Activated CD4-positive, alpha-beta T cell treated with anti-CD3 and anti-CD28 coated beads for 1 hour (primary cell): ENCODE measurements around the gene TMSB15C.
"Not testable (repeated sequence)": the region's sequence is repeated elsewhere in the genome, so short reads cannot be mapped to it uniquely, and the experiment has no call there.

ENCODE experiments used
- DNase-seq: peaks from one replicate; pipeline ENCODE4 v3.0.0-alpha.2; 2020

TMSB15C gene

GRCh38 chrX:104075778-104076445 is at the start of gene TMSB15C:
TSS of gene TMSB15C (minus strand) at chrX:104076236.
- DNase-seq: not testable (repeated sequence)

DNA sequence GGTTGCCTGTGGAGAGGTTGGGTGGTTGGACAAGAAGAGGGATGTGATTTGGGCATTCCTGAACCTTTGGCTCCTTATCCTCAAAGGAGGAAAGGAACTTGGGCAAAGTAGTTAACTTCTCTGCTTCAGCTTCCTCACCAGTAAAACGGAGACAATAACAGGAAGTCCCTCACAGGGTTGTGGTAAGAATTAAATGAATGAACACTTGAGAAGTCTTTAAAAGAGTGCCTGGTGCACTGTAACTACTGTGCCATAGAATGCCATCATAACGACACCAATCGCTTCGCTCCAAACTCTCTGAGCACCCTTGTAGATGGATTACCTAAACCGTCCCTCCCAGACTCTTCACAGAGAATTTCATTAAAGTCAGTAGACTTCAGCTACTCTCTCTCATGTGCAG is 46.8 kb upstream of the TMSB15C start:
- DNase-seq: no peak

DNA sequence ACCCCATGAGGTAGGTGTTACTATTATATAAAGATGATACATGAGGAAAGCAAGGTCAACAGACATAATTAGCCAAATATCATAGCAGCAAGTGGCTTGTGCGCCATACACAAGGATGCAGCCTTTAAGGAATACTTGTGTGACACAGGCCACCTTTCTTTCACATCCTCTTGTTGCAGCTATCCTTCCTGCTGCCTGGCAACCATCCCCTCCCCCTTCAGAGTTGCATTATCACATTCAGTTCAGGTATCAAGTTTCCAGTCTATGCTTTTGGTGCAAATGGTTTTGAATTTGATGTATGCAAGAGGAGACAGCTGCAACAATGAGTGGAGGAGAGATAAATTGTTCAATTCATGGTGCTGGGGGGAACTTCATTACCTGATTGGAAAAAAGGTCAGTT is 42.7 kb upstream of the TMSB15C start:
- no peak for DNase-seq

GRCh38 chrX:104117759-104118158 is 41.7 kb upstream of the TMSB15C start:
- no peak for DNase-seq

DNA sequence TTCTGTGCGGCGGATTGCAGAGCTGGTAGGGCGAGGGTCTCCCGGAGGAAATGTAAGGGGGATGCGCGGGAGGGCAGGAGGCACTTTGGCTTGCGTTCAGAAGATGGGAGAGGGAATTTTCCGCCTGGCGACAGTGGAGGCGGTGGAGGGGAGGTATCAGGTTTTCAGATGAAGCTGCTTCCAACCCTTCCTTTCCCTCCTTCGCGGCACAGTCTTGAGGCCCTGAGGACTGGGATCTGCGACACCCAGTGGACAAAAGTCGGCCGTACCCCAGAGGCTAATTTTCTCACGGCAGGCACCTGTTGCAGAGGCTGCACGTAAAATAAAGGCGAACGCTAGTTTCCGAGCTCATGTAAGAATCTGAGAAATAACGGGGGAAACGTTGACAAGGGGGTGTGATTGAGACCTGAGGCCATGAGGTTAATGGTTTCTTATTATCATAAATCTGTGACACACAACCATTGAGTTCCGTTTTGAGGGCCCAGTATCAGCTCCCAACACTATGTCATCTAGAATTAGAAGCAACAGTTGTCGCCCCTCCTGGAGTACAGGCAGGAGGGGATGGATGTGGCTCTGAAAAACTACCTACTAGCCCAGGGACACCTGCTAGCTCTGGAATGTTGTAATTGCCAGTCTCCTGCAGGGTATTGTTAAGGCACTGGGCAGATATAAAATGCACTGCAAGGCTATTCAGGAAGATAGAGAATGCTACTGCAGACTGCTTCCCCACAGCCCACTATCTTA is 37.4 kb upstream of the TMSB15C start:
- peak; percentile 21 for DNase-seq

DNA sequence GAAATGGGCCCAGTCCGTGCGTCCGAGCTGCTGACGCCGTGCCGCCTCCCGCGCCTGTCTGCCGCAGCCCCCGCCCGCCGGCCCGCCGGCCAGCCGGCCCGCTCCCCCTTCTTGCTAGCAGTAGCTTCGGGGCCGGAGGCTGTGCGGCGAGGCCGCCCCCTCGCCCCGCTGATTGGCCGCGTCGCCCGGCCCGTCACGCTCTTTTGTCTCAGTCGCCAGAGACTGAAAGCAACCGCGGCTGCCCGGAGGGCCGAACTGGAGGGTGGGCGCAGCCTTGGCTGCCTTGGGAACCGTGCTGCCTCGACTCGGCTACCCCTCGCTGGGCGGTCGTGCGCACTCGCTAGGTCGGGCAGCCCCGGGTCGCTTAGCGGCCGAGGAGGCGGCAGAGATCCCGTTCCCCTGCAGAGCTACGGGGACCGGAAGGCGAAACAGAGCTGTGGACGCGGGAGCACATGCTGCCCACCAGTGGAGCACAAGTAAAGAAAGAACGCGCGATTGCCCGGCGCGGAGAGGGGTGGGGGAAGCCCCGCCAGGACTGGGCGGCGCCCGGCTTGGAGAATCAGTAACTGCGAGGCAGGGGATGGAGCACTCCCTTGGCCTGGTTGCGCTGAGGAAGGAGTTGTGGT is 36.4 kb upstream of the TMSB15C start, which contains the start of gene ZCCHC18:
Gene ZCCHC18, plus strand, starts transcription at position 198 of the 626 bp plus-strand sequence. CDS start 1,589 bp downstream, outside the sequence.
- DNase-seq: no peak

DNA sequence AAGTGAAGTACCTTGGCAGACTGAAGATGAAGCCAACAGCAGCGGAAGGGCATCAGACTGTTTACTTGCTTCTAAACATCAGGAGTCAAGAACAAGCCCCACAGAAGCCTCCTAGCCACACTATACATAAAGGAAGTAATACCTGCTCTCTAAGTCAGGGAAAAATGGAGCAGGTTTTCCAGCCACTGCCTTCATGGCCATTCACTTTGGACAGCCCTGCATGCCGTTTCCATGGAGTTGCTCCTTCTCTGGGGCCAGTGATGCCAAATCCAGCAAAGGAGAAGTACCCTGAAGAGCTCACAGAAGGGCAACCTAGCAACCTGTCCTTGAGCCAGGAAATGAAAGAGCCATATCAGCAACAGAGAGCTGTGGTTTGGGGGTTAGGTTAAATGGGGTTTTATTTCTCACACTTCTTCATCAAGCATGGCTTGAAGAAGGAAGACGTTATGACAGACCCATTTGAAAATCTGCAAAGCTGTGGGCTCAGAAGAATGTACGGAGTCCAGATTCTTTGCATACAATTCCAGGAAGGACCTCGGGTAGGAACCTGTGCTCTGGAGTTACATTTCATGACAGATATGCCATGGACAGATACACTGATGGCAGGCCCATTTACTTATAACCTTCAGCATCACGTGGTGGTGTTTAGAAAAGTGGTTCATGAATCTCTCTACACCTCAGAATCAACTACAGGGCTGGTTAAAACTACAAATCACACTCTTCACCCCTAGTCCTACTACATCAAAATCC is 34.6 kb upstream of the TMSB15C start:
- not testable (repeated sequence) for DNase-seq

GRCh38 chrX:104108955-104109354 is 32.9 kb upstream of the TMSB15C start:
- no peak for DNase-seq

DNA sequence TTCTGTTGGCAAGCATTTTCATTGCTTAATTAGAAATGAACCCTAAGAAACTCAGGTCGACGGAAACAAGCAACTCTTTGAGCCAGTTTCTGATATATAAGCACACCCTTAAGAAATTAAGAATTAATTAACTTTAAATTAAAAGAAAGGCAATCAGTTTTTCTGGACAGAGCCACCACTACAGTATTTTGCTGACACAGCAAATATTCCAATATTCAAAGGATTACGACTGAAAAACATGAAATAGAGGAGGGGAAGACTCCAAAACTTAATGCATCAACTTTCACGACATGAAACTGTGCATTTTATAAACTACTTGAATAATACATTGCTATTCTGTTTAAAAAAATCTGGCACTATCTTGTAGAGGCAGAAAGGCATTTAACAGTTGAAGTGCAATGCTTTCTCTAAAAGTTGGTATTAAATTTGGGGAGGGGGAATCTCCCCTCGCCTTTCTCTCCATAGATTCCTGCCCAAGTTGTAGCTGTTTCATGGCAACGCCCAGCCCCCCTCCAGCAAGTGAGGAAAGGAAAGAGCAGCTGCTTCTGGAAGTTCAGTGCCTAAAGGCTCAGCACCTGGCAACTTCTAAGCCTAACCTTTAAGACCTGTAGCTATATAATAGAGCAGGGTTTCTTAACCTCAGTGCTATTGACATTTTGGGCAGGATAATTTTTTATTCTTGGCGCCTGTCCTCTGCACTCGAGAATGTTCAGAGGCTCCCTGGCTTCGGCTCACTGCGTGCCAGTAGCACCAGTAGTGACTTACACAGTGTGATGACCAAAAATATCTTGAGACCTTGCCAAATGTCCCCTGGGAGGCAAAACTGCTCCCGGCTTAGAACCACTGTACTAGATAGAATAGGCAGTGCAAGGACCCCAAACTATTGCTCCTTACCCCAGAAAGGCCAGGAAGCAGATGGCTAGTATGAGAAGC is 29.6 kb upstream of the TMSB15C start:
- DNase-seq: no peak

- no peak for DNase-seq
These were observed 28.6 kb upstream of the TMSB15C start for GRCh38 chrX:104104676-104105075.

GRCh38 chrX:104098919-104099318 is 22.9 kb upstream of the TMSB15C start:
- no peak for DNase-seq

- peak; percentile 15 for DNase-seq
These were observed 22.2 kb upstream of the TMSB15C start for GRCh38 chrX:104098151-104098808.

GRCh38 chrX:104085919-104086318 is 9.9 kb upstream of the TMSB15C start:
- DNase-seq: no peak

DNA sequence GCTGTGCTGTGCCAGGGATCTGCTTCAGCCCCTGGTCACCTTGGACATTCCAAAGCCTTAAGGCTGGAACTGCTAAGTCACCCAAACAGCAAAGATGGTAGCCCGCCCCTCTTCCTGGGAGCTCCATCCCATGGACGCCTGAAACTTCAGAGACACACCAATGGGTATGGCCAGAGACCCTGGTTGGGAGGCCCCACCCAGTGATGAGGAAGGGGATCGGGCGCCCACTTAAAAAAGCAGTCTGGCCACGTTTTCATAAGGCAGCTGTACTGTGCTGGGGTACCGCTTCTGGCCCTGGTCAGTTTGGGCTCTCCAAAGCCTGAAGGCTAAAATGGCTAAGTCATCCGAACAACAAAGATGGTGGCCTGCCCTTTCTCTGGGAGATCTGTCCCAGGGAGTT is 9.4 kb upstream of the TMSB15C start:
- no peak for DNase-seq

DNA sequence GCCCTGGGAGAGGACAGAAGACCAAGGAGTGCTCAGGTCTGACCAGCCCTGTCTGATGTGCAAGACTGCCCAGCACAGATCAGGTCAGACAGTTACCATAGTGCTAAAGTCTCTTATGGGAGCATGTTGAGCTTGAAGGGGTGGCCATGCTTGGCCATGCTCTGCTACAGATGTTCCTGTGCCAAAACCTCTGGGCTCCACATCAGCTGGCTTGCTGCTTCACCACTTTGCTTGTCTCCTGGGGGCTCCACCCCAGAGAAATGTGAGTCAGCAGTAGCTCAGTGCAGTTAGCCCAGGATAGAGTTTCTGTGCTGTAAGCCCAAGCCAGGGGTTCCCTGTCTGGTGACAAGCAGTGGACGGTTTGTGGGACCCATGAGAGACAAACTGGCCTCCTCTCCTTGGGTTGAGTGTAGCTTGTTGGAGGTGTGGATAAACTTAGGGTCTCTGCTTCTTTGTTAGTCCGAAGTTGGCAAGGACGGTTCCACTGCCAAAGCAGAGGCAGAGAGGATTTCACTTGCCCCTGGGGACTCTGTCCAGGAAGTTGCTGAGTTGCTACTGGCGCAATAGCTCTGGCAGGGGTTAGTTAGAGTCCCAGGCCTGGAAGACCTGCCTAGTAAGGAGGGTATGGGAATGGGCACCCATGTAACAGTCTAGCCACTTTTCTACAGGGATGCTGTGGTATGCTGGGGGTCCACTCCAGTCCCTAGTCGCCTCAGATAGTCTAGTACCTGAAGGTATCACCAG is 8.7 kb upstream of the TMSB15C start:
- DNase-seq: no peak

DNA sequence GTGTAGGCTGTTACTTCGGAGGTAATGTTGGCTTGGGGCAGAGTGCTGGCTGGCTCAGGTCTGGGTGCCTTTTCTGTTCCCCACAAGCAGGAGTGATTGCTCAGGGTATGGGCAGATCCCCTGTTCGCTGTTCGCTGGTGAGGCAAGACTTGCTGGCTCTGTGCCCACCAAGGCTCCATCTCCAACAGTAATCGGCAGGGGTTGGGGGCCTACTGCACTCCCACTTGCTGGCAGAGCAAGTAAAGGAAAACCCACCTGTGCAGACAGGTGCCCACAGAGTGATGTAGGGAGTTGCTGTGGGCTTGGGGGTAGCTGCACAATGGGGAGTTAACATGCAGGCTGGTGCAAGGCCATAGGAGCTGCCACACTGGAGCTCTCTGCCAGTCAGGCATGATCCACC is 8.0 kb upstream of the TMSB15C start:
- DNase-seq: no peak

- not testable (repeated sequence) for DNase-seq
These were observed 1.8 kb upstream of the TMSB15C start for GRCh38 chrX:104077854-104078253.

DNA sequence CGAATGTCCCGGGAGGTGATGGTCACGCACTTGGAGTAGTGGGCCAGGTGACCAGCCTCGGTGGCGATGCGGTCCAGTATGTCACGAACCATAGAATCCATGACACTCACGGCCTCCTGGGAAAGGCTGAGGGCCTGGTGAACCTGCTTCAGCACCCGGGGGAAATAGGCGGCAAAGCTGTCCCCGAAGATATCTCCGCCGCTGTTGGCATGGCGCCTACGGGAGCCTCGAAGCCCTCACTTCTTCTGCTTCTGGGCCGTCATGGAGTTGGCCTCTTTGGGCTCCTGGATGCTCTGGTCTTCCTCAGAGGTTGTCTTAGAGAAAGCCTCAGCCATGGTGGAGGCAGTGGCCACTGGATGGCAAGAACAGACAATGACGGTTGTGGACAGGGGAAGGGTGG is 13.4 kb downstream of the TMSB15C start:
- DNase-seq: not testable (repeated sequence)

- not testable (repeated sequence) for DNase-seq
These were observed 21.1 kb downstream of the TMSB15C start for GRCh38 chrX:104054956-104055355.

- no peak for DNase-seq
These were observed 28.9 kb downstream of the TMSB15C start for GRCh38 chrX:104047171-104047570.

GRCh38 chrX:104045642-104046041 is 30.4 kb downstream of the TMSB15C start:
- DNase-seq: no peak
